ENCODE data around the gene VWA8.

- TF ChIP-seq CTCF (IDR thresholded peaks at IDR 0.05; ENCODE audit: low read depth, low read length) (no peak), POLR2A (IDR thresholded peaks at IDR 0.05; ENCODE audit: extremely low read depth, insufficient read length) (no peak), MYC (IDR thresholded peaks at IDR 0.05; ENCODE audit: low read depth, low read length) (no peak), MAX (IDR thresholded peaks at IDR 0.05; ENCODE audit: low read depth, low read length) (no peak)
Measured at GRCh38 chr13:41549491-41549890, 411.4 kb downstream of the VWA8 start.

All from NB4 (cell line).